DND-41 (cell line): ENCODE measurements around the gene DCAF4.

Experiments used
- ATAC-seq: fragments of 200-7000 bp; cut with Tn5 transposase; 3 replicates; pipeline ENCODE4 v1.9.1; 2021; ENCODE audit warnings: low read depth; ENCODE audit not compliant: insufficient read depth
- DNase-seq: peaks from one replicate; pipeline ENCODE4 v3.0.0-alpha.2; 2020
- H2AFZ ChIP-seq: 2 replicates; pipeline ENCODE4 v1.6.0; 2012; ENCODE audit warnings: low read depth, low read length
- H3K27ac ChIP-seq: 2 replicates; pipeline ENCODE4 v1.5.1; 2012; ENCODE audit warnings: low read length, inconsistent platforms
- H3K27me3 ChIP-seq: fragments of 200-600 bp; sonication (generic); 2 replicates; pipeline ENCODE4 v1.6.0; 2012; ENCODE audit warnings: low read length, mild to moderate bottlenecking, inconsistent platforms; ENCODE audit not compliant: insufficient read depth, poor library complexity
- H3K36me3 ChIP-seq: 2 replicates; pipeline ENCODE4 v1.5.1; 2012; ENCODE audit warnings: low read length, inconsistent platforms; ENCODE audit not compliant: insufficient read depth
- H3K4me1 ChIP-seq: 2 replicates; pipeline ENCODE4 v1.5.1; 2012; ENCODE audit warnings: mild to moderate bottlenecking, low read length; ENCODE audit not compliant: insufficient read depth
- H3K4me2 ChIP-seq: 2 replicates; pipeline ENCODE4 v1.6.0; 2012; ENCODE audit warnings: mild to moderate bottlenecking, moderate library complexity, low read length, inconsistent platforms; ENCODE audit not compliant: insufficient read depth
- H3K4me3 ChIP-seq, 2 experiments: fragments of 200-600 bp in 1 of 2; shearing (Covaris generic) in 1 of 2; 2 replicates each; pipeline ENCODE4 v1.5.1; 2012 to 2016; ENCODE audit warnings: inconsistent platforms in 2 of 2, low read length in 2 of 2, mild to moderate bottlenecking in 2 of 2, low read depth in 1 of 2, moderate library complexity in 1 of 2
- H3K79me2 ChIP-seq: 2 replicates; pipeline ENCODE4 v1.6.0; 2012; ENCODE audit warnings: low read length, inconsistent platforms; ENCODE audit not compliant: insufficient read depth
- H3K9ac ChIP-seq: 2 replicates; pipeline ENCODE4 v1.6.0; 2012; ENCODE audit warnings: low read depth, mild to moderate bottlenecking, inconsistent platforms, low read length, moderate library complexity
- H3K9me3 ChIP-seq: 2 replicates; pipeline ENCODE4 v1.5.1; 2012; ENCODE audit warnings: low read length, moderate library complexity, mild to moderate bottlenecking, inconsistent platforms; ENCODE audit not compliant: insufficient read depth, severe bottlenecking
- H4K20me1 ChIP-seq: 2 replicates; pipeline ENCODE4 v1.6.0; 2012; ENCODE audit warnings: low read length; ENCODE audit not compliant: insufficient read depth
- CTCF ChIP-seq: IDR thresholded peaks from 2 replicates; pipeline ENCODE4 v1.5.1; 2012; ENCODE audit warnings: borderline replicate concordance, low read length, moderate library complexity, mild to moderate bottlenecking; ENCODE audit not compliant: poor library complexity, severe bottlenecking; ENCODE audit errors: extremely low read depth
- EZH2 ChIP-seq: IDR thresholded peaks from 3 replicates; pipeline ENCODE4 v1.6.1; 2012; ENCODE audit warnings: borderline replicate concordance, low read depth, mild to moderate bottlenecking, moderate library complexity, low read length, inconsistent platforms; ENCODE audit not compliant: severe bottlenecking

DCAF4 gene

GRCh38 chr14:72884386-72884785, 41.9 kb upstream of the DCAF4 start:
- H3K27ac ChIP-seq, result no peak overlapping the region
- no peaks in the 10 kb centered on the region for H3K9me3 ChIP-seq
- H3K4me1 ChIP-seq, result no peaks in the 10 kb centered on the region
- no peaks in the 10 kb centered on the region for H3K36me3 ChIP-seq
- no peaks in the 10 kb centered on the region for H3K79me2 ChIP-seq
- H2AFZ ChIP-seq, result no peak overlapping the region
- ATAC-seq (no peak), DNase-seq (no peak)
- H4K20me1 ChIP-seq, result no peaks in the 10 kb centered on the region
- H3K4me2 ChIP-seq, result no peak overlapping the region
- TF ChIP-seq CTCF (no peak), EZH2 (no peak)
- H3K4me3 ChIP-seq, result no peak overlapping the region
- no peaks in the 10 kb centered on the region for H3K27me3 ChIP-seq
- H3K9ac ChIP-seq, result no peak overlapping the region

DNA sequence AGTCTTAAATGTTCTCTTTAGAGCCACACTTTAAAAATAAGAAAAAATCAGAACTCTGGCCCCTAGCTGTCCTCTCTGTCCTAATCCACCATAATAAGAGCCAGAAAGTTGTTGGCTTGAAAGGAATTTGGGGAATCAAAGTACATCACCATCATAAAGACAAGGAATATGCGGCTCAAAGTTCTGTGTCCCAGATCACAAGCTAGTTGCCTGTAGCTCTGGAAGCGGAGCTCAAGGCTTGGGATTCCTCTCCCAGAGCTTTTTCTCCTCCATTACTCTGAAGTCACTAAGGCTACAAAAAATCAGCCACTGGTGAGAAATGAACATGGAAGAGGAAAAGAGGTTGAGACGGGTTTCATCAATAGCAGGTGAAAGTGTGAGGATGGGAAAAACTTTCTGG, 38.8 kb upstream of the DCAF4 start:
- no peaks in the 10 kb centered on the region for H3K79me2 ChIP-seq
- peaks cover 7% of the 10 kb centered on the region for H3K27me3 ChIP-seq
- TF ChIP-seq EZH2 (no peak), CTCF (no peak)
- H3K36me3 ChIP-seq, result no peaks in the 10 kb centered on the region
- H3K4me3 ChIP-seq, result no peak overlapping the region
- ATAC-seq (no peak), DNase-seq (no peak)
- no peak overlapping the region for H3K9ac ChIP-seq
- H3K4me2 ChIP-seq, result no peak overlapping the region
- H2AFZ ChIP-seq, result no peak overlapping the region
- no peak overlapping the region for H3K27ac ChIP-seq
- no peaks in the 10 kb centered on the region; the same call in 1 of the 2 replicates for H4K20me1 ChIP-seq
- H3K4me1 ChIP-seq, result peaks cover 4% of the 10 kb centered on the region
- H3K9me3 ChIP-seq, result no peaks in the 10 kb centered on the region

DNA sequence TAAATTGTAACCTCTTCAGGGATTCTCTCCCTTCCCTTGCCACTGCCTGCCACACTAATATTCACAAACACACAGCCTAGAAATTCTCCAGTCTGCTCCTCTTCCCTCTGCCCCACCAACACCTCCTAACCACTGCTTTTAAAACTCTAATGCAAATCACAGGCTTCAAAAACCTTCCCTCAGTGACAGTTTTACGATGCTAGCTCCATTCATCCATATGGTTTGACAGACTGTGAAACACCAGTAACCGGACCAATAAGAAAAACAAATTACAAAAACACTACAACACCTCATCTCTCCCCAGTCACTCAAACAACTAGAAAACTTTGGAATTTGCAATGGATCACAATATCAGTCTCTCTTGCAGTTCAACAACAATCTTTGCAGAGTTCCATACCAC, 38.1 kb upstream of the DCAF4 start:
- no peak for ATAC-seq
- H3K27ac ChIP-seq, result no peak overlapping the region
- H2AFZ ChIP-seq, result no peak overlapping the region
- H3K9ac ChIP-seq, result no peak overlapping the region
- H3K79me2 ChIP-seq, result no peaks in the 10 kb centered on the region
- TF ChIP-seq EZH2, result no peak
- no peak for TF ChIP-seq CTCF
- H3K4me2 ChIP-seq, result no peak overlapping the region
- H3K9me3 ChIP-seq, result no peaks in the 10 kb centered on the region
- DNase-seq, result no peak
- H4K20me1 ChIP-seq, result no peaks in the 10 kb centered on the region; the same call in 1 of the 2 replicates
- H3K27me3 ChIP-seq, result peaks cover 12% of the 10 kb centered on the region
- no peak overlapping the region for H3K4me3 ChIP-seq
- H3K4me1 ChIP-seq, result peaks cover 11% of the 10 kb centered on the region
- no peaks in the 10 kb centered on the region for H3K36me3 ChIP-seq
